ENCODE data around the gene ZBTB12.
A peak's percentile ranks its signal among the peaks of the same experiment; 100 is the strongest.

Gene ZBTB12

GRCh38 chr6:31906122-31906521, 4.2 kb upstream of the ZBTB12 start:
- no peak overlapping the region for H3K27ac ChIP-seq (ENCODE audit: low read length)
- H2AFZ ChIP-seq (ENCODE audit: low read depth, low read length) = no peak overlapping the region
- no peak overlapping the region for H3K4me3 ChIP-seq (ENCODE audit: low read length)
- no peaks in the 10 kb centered on the region for H3K79me2 ChIP-seq (ENCODE audit: low read length)
- H3K27me3 ChIP-seq (ENCODE audit: low read depth, low read length) = peaks cover 9% of the 10 kb centered on the region; the same call in 1 of the 2 replicates
- no peaks in the 10 kb centered on the region for H3K9me3 ChIP-seq (ENCODE audit: insufficient read depth, low read length)
- no peaks in the 10 kb centered on the region for H4K20me1 ChIP-seq (ENCODE audit: insufficient read depth, low read length)
- H3K4me2 ChIP-seq (ENCODE audit: low read length) = no peak overlapping the region
- H3K4me1 ChIP-seq (ENCODE audit: low read length) = peaks cover 25% of the 10 kb centered on the region
- TF ChIP-seq EZH2phosphoT487 (IDR thresholded peaks at IDR 0.05; ENCODE audit: low read depth) = no peak
- TF ChIP-seq CTCF (IDR thresholded peaks at IDR 0.05; ENCODE audit: low read depth, low read length) = no peak
- H3K9ac ChIP-seq (ENCODE audit: low read length) = no peak overlapping the region
- H3K36me3 ChIP-seq (replicated peaks; ENCODE audit: low read depth, low read length) = no peaks in the 10 kb centered on the region

GRCh38 chr6:31905041-31905440, 3.2 kb upstream of the ZBTB12 start:
- H2AFZ ChIP-seq (ENCODE audit: low read depth, low read length) = no peak overlapping the region
- no peaks in the 10 kb centered on the region for H3K79me2 ChIP-seq (ENCODE audit: low read length)
- no peak for TF ChIP-seq CTCF (IDR thresholded peaks at IDR 0.05; ENCODE audit: low read depth, low read length)
- TF ChIP-seq EZH2phosphoT487 (IDR thresholded peaks at IDR 0.05; ENCODE audit: low read depth) = no peak
- H3K9ac ChIP-seq (ENCODE audit: low read length) = no peak overlapping the region
- H3K36me3 ChIP-seq (replicated peaks; ENCODE audit: low read depth, low read length) = no peaks in the 10 kb centered on the region
- peaks cover 9% of the 10 kb centered on the region; the same call in 1 of the 2 replicates for H3K27me3 ChIP-seq (ENCODE audit: low read depth, low read length)
- H3K27ac ChIP-seq (ENCODE audit: low read length) = no peak overlapping the region
- no peak overlapping the region for H3K4me2 ChIP-seq (ENCODE audit: low read length)
- no peak overlapping the region for H3K4me3 ChIP-seq (ENCODE audit: low read length)
- peaks cover 24% of the 10 kb centered on the region for H3K4me1 ChIP-seq (ENCODE audit: low read length)
- no peaks in the 10 kb centered on the region for H4K20me1 ChIP-seq (ENCODE audit: insufficient read depth, low read length)
- no peaks in the 10 kb centered on the region for H3K9me3 ChIP-seq (ENCODE audit: insufficient read depth, low read length)

- peaks cover 9% of the 10 kb centered on the region; the same call in 1 of the 2 replicates for H3K27me3 ChIP-seq (ENCODE audit: low read depth, low read length)
- peaks cover 26% of the 10 kb centered on the region for H3K4me1 ChIP-seq (ENCODE audit: low read length)
- H3K9ac ChIP-seq (ENCODE audit: low read length) = no peak overlapping the region
- TF ChIP-seq EZH2phosphoT487 (IDR thresholded peaks at IDR 0.05; ENCODE audit: low read depth) (no peak), CTCF (IDR thresholded peaks at IDR 0.05; ENCODE audit: low read depth, low read length) (no peak)
- H3K9me3 ChIP-seq (ENCODE audit: insufficient read depth, low read length) = no peaks in the 10 kb centered on the region
- H4K20me1 ChIP-seq (ENCODE audit: insufficient read depth, low read length) = no peaks in the 10 kb centered on the region
- no peaks in the 10 kb centered on the region for H3K79me2 ChIP-seq (ENCODE audit: low read length)
- H3K27ac ChIP-seq (ENCODE audit: low read length) = no peak overlapping the region
- H3K36me3 ChIP-seq (replicated peaks; ENCODE audit: low read depth, low read length) = no peaks in the 10 kb centered on the region
- no peak overlapping the region for H3K4me2 ChIP-seq (ENCODE audit: low read length)
- no peak overlapping the region for H3K4me3 ChIP-seq (ENCODE audit: low read length)
- no peak overlapping the region for H2AFZ ChIP-seq (ENCODE audit: low read depth, low read length)
Observed at GRCh38 chr6:31903957-31904356, 2.1 kb upstream of the ZBTB12 start.

GRCh38 chr6:31901415-31901952, 402 bp downstream of the ZBTB12 start:
- H3K9me3 ChIP-seq (ENCODE audit: insufficient read depth, low read length) = no peaks in the 10 kb centered on the region
- peak overlapping the region; percentile 60 for H3K9ac ChIP-seq (ENCODE audit: low read length)
- peaks cover 8% of the 10 kb centered on the region; the same call in 1 of the 2 replicates for H3K27me3 ChIP-seq (ENCODE audit: low read depth, low read length)

More at GRCh38 chr6:31901415-31901952, 402 bp downstream of the ZBTB12 start:
- TF ChIP-seq CTCF (IDR thresholded peaks at IDR 0.05; ENCODE audit: low read depth, low read length) = no peak
- TF ChIP-seq EZH2phosphoT487 (IDR thresholded peaks at IDR 0.05; ENCODE audit: low read depth) = no peak
- H3K36me3 ChIP-seq (replicated peaks; ENCODE audit: low read depth, low read length) = no peaks in the 10 kb centered on the region
- peaks cover 28% of the 10 kb centered on the region for H3K4me1 ChIP-seq (ENCODE audit: low read length)
- peaks cover 3% of the 10 kb centered on the region; the same call in 1 of the 2 replicates for H4K20me1 ChIP-seq (ENCODE audit: insufficient read depth, low read length)
- peak overlapping the region; percentile 39 for H3K27ac ChIP-seq (ENCODE audit: low read length)
- H3K4me2 ChIP-seq (ENCODE audit: low read length) = peak overlapping the region; percentile 84
- H2AFZ ChIP-seq (ENCODE audit: low read depth, low read length) = no peak overlapping the region
- peak overlapping the region; percentile 87 for H3K4me3 ChIP-seq (ENCODE audit: low read length)
- H3K79me2 ChIP-seq (ENCODE audit: low read length) = peaks cover 20% of the 10 kb centered on the region

All from OCI-LY3 (cell line).